ENCODE measurements around the gene RPLP1. TPM values are rescaled to one million over a fixed set of nuclear protein-coding genes. Genes with fewer than 3 reads are reported as not detected.

RPLP1 gene
- total RNA-seq, 1 donor from 2014 or later, result 1,299 TPM

DNA sequence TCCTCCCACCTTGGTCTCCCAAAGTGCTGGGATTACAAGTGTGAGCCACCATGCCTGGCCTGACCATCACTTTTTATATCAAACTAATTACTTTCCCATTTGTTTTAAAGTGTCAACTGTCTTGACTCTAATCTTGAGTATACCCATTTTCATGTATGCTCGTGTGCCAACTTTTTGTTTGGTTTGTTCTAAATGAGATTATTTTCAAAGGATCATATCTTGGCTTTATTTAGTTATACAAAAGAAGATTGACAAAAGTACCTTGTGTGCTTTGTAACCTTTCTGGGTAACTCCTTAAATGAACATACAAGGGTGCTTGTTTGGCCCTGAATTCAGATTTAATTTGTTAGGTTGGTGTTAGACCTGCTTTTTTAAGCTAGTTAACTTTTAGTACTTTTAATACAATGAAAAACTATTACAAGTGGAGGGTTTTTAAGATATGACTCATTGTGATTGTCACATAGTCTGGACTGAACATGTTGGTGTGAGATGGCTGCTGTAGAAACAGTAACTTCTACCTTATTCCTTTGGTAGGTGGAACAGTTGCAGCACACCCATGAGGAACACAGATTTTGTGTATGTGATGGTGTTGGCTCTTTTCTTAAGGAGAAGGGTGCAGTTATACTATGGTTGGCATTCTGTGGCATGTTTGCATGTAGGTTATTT, 27.7 kb upstream of the RPLP1 start:
- H3K27ac ChIP-seq (replicated peaks), result no peak overlapping the region
- no peak for DNase-seq
- H3K4me1 ChIP-seq, result no peaks in the 10 kb centered on the region
- no peak overlapping the region for H3K4me3 ChIP-seq
- TF ChIP-seq, protein P1, sequence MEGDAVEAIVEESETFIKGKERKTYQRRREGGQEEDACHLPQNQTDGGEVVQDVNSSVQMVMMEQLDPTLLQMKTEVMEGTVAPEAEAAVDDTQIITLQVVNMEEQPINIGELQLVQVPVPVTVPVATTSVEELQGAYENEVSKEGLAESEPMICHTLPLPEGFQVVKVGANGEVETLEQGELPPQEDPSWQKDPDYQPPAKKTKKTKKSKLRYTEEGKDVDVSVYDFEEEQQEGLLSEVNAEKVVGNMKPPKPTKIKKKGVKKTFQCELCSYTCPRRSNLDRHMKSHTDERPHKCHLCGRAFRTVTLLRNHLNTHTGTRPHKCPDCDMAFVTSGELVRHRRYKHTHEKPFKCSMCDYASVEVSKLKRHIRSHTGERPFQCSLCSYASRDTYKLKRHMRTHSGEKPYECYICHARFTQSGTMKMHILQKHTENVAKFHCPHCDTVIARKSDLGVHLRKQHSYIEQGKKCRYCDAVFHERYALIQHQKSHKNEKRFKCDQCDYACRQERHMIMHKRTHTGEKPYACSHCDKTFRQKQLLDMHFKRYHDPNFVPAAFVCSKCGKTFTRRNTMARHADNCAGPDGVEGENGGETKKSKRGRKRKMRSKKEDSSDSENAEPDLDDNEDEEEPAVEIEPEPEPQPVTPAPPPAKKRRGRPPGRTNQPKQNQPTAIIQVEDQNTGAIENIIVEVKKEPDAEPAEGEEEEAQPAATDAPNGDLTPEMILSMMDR (IDR thresholded peaks at IDR 0.05; ENCODE audit: borderline replicate concordance), result no peak
- no peaks in the 10 kb centered on the region for H3K9me3 ChIP-seq (replicated peaks)
- intact Hi-C loops (cut with micrococcal nuclease), result no loop called here
- H3K36me3 ChIP-seq, result no peaks in the 10 kb centered on the region
- no peaks in the 10 kb centered on the region for H3K27me3 ChIP-seq (ENCODE audit: low read depth)

DNA sequence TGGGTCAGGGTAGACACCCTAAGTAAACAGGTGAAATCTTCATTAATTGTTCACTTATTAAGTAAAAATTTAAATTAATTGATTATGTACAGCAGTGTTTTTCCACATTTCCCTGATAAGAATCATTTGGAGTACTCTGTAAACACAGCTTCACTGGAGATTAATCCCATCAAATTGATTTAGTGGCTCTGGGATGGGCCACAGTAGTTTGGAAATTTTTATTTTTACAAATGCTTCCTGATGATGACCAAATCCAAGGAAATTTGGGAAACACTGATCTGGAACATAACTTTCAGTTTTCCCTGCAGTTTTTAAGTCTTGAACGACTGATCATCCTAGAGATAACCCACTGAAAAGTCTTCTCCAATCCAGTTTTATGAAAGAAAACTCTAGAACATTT, 18.8 kb upstream of the RPLP1 start:
- Histone ChIP-seq H3K4me1 (no peaks in the 10 kb centered on the region), H3K27me3 (ENCODE audit: low read depth) (no peaks in the 10 kb centered on the region), H3K36me3 (no peaks in the 10 kb centered on the region), H3K4me3 (no peak overlapping the region), H3K27ac (replicated peaks) (no peak overlapping the region), H3K9me3 (replicated peaks) (no peaks in the 10 kb centered on the region)
- TF ChIP-seq, protein P1 (IDR thresholded peaks at IDR 0.05; ENCODE audit: borderline replicate concordance), result no peak
- intact Hi-C loops (cut with micrococcal nuclease), result no loop called here
- no peak for DNase-seq

DNA sequence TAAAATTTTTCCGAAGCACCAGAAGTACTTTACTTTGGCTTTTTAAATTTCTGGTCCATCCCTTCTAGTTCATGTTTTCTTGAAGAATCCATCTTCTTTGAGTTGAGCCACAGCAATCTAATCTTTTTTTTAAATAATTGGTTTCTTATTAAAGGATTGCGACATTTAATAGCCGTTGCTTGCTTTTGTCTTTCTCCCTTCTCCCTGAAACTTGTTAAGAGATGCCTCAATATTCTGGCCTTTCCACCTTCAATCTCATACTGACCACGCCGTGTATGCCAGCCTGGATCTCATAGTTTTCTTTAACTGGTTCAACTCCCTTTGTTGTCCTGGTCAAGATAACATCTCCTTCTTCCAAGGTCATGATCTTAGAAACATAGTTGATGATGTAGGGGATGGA, 18.4 kb upstream of the RPLP1 start:
- TF ChIP-seq, protein P1 (IDR thresholded peaks at IDR 0.05; ENCODE audit: borderline replicate concordance), result no peak
- intact Hi-C loops (cut with micrococcal nuclease), result no loop called here
- H3K9me3 ChIP-seq (replicated peaks), result no peaks in the 10 kb centered on the region

DNA sequence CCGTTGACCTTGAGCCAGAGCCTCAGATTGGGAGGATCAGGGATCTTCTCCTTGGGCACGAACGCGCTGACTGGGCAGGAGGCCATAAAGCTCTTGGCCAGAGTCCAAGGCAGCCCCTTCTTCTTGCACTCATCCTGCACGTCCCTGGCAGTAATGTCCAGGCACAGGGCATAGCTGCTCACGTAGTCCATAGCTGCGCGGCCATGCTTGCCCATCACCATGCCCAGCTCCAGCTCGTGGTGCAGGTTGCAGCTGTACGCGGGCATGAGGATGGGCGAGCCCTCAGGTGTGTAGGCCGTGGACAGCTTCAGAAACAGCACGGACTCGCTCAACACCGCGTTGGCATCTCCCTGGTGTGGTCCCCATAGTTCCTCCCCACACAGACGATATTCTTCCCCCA, 17.9 kb upstream of the RPLP1 start:
- no peak for DNase-seq
- H3K9me3 ChIP-seq (replicated peaks), result no peaks in the 10 kb centered on the region
- H3K27me3 ChIP-seq (ENCODE audit: low read depth), result no peaks in the 10 kb centered on the region
- TF ChIP-seq, protein P1 (IDR thresholded peaks at IDR 0.05; ENCODE audit: borderline replicate concordance), result no peak
- H3K36me3 ChIP-seq, result no peaks in the 10 kb centered on the region
- intact Hi-C loops (cut with micrococcal nuclease), result no loop called here
- H3K4me3 ChIP-seq, result no peak overlapping the region
- no peaks in the 10 kb centered on the region for H3K4me1 ChIP-seq
- no peak overlapping the region for H3K27ac ChIP-seq (replicated peaks)

More for the DNA sequence above, 18.4 kb upstream of the RPLP1 start:
- no peaks in the 10 kb centered on the region for H3K4me1 ChIP-seq
- no peaks in the 10 kb centered on the region for H3K36me3 ChIP-seq
- H3K27me3 ChIP-seq (ENCODE audit: low read depth), result no peaks in the 10 kb centered on the region
- H3K4me3 ChIP-seq, result no peak overlapping the region
- H3K27ac ChIP-seq (replicated peaks), result no peak overlapping the region
- no peak for DNase-seq

DNA sequence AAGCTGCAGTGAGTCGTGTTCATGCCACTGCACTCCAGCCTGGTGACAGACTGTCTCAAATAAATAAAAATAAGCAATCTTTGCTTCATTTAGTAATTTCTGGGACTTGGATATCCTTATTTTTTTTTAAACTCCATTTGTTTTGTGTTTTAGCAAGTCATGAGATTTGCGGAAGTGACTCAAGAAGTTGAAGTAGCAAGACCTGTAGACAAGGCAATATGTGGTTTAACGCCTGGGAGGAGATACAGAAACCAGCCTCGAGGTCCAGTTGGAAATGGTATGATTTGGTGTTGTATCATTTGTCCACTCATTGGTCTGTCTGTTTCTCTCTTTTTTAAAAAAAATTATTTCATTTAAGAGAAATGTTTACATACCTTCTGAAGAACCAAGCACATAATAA, 16.6 kb upstream of the RPLP1 start:
- TF ChIP-seq, protein P1 (IDR thresholded peaks at IDR 0.05; ENCODE audit: borderline replicate concordance), result no peak
- no peak for DNase-seq
- Histone ChIP-seq H3K4me1 (no peaks in the 10 kb centered on the region), H3K4me3 (no peak overlapping the region), H3K36me3 (no peaks in the 10 kb centered on the region), H3K27ac (replicated peaks) (no peak overlapping the region), H3K27me3 (ENCODE audit: low read depth) (no peaks in the 10 kb centered on the region), H3K9me3 (replicated peaks) (no peaks in the 10 kb centered on the region)
- intact Hi-C loops (cut with micrococcal nuclease), result no loop called here
